ENCODE data around the gene TREX2.

Gene TREX2

DNA sequence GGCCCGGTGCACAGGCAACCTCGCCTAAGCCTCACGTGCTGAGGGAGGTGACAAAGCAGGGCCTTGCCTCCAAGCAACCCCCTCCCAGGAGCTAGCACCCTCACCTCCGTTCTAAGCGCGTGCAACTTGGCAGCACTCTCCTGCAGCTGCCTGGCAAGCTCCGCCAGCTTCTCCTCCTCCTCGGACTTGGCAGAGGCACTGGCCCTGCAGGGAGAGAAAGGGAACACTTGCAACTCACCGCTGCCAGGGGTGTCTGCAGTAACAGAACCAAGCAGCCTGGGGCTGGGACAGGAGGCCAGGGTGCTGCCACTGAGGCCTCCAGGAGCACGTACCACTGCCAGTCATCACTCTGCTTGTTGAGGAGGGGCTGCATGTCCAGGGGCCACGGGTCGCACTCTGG lies 10.3 kb upstream of the TREX2 start:
- DNase-seq (ENCODE audit: low read depth, low spot score) = peak; percentile 17

DNA sequence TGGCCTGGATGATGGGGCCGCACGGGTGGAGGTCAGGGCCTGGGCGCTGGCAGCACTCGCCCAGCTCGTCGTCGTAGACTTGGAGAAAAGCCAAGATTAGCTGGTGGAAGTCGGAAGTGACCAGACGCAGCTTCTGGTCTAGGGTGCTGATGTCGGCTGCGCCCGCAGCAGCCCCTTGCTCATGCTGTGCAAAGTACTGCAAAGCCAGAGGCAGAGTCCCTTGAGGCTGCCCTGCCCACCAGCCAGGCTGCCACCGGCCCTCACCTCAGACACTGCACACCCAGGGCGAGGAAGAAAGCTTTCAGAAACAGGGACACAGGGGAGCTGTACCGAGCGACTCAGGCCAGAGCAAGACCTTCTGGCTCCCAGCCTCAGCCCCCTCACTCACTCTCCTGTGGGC lies 9.7 kb upstream of the TREX2 start:
- DNase-seq (ENCODE audit: low read depth, low spot score) = no peak

DNA sequence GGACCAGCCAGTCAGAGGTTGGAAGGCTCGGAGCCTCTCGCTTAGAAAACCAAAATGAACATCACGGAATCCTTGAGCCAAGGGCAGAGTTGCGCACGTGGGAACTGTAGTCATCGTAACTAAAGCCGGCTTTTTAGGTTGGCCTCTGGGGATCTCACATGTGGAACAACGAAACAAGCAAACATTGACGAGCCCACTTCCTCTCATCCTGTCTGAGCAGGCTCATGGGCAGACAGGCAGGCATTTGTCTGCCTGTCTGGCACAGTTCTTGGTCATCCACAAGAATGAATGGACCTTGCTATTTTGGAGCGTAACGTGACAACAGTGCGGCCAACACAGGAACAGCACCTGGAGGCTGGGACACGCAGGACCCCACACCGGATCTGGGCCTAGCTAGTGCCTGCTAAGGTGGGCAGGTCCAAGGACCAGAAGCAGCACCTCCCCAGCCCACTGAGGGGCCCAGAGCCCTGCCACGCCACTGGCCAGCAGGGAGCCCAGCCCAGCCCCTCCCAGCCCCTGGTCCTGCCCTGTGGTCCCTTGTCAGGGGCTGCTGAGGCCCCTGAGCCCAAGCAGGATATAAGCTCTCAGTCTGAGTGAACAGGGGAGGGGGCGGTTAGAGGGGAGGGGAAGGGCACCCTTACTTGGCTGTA lies 9.2 kb upstream of the TREX2 start:
- DNase-seq (ENCODE audit: low read depth, low spot score) = no peak

DNA sequence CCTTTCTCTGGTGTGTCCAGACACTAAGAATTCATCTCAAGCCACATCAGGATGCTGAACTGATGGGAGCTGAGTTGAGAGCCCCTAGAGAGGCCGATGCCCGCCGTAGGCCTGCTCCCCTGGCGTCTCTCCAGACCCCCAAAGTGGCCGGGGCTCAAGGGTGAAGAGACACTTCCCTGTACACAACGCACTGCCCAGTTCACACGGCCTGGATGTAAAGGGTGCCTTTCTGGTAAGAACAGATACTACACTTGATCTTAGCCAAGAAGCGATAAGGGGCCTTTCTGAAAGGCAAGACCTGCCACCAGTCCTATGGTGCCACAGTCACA lies 5.1 kb upstream of the TREX2 start:
- DNase-seq (ENCODE audit: low read depth, low spot score) = no peak

DNA sequence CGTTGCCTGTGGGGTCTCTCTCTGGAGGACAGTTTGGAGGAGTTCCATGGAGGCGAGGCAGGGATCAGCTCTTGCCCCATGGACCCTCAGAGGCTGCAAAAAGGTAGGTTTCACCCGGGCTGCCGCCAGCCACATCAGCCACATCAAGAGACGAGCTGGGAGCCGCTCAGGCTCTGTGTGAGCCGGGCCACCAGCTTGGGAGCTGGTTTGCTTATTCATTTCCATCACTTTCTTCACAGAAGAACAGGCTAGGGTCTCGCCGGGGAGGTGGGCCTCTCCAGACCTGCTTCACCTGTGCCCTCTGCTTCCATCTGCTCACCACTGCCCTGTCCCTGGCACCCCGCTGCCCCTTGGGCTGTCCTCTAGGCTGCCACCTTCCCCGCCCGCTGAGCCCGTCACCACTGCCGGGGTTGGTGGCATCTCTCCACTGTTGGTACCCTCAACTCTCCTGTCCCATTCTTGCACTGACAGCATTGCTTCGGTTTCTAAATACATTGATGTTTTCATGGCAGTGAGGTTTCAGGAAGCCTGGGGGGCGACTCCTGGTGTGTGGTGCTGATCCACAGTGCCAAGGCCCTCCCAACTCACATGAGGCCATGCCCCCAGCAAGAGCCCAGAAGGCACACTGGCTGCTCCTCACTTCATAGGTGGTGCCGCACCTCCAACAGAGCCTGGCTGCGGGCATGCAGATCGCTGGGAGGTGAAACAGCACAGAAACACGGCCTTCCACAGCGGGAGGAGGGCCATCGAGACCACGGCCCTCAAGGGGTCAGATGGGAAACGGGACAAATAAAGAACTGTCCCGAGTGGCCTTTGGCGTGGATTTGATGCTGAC lies 4.5 kb upstream of the TREX2 start:
- no peak for DNase-seq (ENCODE audit: low read depth, low spot score)

DNA sequence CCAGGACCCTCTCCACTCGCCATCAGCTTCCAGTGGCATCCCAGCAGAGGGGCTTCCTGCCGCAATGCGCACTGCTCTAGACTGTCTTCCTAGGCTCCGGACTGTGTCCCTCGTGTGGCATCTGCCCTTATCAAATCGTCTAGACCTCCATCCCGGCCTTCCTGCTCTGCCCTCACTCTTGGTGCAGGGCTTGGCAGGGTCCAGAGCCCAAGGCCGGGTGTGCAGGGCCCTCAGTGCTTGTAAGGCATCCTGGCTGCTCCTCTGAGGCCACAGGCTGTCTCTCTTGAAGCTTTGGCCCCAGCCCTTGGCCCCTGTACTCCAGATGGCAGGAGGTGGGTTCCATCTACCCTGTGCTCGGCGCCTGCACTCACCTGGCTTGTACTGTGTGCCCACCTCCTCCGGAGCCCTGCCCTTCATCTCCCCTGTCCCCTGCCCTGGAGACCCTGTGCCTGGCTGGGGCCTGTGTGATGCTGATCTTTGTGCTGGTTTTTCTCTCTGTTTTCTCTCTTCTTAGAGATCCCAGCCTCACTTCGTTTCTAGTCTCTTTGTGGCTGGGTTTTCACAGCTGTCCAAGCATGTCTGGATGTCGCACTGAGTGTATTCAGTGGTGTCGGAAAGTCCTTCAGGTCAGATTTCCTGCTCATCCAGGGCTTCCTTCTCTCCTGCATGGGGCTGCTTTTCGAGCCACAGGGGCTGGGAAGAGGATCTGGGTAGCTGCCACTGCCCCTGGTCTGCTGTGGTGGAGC lies 3.7 kb upstream of the TREX2 start:
- no peak for DNase-seq (ENCODE audit: low read depth, low spot score)

DNA sequence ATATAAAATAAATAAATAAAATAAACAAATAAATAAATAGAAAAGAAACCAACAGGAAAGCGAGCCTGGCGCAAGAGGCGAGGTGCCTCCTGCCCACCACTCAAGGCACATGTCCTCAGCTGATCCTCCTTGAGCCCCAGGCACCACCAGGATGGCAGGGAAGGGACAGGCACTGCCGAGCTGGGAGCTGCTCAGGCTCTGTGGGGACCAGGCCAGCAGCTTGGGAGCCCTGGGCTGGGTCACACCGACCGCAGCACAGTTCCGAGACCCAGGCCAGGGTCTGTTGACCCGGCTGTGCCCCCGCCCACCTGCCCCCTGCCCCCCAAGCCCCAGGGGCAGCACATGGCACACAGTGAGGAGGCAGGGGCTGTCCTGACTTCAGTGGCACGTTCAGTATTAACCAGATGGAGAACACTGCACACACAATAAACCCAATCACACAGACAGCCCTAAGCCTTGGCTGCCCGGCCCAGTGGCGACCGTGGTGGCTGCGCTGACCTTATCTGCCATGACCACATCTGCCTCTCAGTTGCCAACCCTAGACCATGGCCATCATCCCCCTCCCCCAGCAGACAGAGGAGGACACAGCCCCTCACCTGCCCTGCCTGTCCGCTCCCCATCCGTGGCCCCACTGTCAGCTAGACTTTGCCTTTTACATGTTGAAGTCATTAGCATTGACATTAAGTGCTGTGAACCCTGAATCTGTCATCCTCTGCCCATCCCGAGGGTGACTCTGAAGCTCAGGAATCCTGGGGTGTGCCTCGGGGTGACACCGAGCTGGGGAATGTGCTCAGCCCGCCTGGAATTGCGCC lies 2.9 kb upstream of the TREX2 start:
- DNase-seq (ENCODE audit: low read depth, low spot score) = no peak

DNA sequence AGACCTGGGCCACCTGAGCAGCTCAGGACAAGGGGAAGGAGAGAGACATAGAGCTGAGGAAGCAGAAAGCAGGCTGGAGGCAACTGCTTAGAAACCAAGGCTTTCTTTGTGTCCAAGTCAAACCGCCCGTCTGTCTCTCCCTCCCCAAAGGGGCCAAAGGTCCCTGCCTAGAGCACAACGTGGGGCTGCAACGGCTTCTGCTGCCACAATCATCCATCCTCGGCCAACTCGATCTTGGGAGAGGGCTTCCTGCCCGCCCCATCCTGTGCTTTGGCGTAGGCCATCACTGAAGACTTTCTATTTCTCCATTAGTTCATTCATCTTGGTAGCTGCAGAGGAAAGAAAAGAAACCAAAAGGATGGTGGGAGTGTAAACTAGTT lies 1.7 kb upstream of the TREX2 start:
- no peak for DNase-seq (ENCODE audit: low read depth, low spot score)

DNA sequence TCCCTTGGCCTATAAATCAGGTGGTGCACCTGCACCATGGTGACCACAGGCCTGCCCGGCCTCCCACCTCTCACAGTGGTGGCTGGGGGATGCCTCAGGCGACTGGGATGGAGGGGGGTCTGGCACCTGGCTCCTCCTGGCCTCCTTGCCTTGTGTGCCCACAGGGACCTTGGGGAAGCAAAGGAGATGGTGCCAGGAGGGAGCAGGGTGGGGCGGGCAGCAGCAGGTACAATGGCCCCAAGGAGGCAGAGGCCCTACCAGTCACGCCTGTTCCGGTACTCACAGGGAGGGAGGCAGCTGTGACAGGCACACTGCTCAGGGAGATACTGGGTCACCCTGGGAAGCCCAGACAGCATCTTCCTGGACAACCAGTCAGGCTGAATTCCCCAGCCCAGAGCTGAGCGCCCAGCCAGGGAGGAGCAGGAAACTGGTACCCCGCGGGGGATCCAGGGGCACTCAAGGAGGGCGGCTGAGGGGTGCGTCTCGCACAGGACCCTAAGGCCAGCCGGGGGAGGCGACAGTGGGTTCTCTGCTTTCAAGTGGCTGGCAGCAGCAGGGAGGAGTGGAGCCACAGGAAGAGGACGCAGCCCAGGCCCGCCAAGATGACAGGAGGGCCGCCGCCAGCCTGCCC lies 1.2 kb upstream of the TREX2 start:
- DNase-seq (ENCODE audit: low read depth, low spot score) = no peak

DNA sequence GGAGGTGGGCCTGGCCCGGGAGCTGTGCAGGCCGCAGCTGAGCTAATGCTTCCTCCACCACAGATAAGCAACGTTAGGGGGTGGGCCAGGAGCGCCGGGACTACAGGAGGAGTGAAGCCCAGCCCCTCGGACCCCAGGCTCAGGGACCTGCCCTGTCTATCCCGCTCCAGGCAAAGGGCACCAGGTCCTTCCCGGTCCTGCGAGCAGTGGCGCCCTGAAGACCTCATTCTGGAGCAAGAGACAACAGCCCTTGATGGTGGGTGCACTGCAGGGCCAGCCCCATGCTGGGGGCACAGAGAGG lies 730 bp upstream of the TREX2 start:
- no peak for DNase-seq (ENCODE audit: low read depth, low spot score)

DNA sequence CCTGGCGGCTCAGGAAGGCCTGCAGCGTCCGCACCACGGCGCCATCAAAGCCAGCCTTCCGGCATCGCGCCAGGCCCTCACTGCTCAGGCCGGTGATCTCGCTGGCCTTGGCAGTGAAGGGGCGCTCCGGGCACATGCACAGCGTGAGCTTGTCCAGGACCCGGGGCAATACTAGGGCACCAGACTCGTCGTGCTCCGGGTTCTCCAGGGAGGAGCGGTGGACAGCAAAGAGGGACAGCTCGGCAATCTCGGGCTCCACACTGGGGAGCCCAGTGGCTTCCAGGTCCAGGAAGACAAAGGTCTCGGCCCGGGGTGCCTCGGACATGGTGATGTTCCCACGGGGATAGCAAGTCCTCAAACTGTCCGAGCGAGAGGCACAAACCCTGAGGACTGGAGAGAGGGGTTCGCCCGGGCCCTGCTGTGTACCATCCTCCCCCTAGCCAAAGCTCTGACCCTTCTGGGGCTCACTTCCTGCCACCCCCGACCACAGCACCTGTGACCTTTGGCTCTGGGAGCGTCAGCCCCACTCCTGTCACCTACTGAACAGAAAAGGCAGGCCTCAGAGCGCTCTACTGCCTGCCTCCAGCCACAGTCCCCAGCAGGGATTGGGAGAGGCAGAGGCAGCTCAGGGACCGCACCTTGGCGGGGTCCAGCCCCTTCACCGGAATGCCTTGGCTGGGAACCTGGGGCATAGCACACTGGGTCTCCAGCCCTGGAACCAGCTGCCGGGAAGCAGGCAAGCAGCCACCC lies 575 bp downstream of the TREX2 start:
- no peak for DNase-seq (ENCODE audit: low read depth, low spot score)

DNA sequence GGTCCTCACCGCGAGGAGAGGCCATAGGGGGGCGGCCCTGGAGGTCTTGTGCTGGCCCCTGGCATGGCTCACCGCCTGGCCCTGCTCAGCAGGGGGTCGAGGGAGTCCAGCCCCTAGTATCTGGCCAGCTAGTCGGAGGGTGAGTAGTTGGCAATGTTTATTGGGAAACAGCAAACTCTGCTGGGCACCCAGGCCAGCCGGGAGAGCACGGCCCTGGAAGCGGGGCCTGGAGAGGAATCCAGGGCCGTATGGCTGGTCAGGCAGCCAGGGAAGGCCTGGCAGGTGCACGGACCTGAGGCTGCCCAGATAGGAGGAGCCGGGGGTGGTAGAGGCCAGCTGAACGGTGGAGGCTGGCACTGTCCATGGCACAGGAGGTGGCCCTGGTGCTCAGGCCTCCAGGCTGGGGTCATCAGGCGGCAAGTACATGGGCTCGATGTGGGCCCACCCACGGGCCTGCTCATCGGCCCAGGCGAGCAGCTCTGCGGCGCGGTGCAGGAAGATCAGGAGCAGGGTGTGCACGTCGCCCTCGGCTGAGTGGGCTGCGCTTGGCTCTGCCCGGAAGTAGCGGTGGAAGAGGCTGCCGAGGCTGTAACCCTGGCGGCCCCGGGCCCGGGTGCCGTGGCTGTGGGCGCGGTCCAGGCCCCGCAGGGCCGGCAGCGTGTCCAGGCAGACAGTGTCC lies 1.4 kb downstream of the TREX2 start:
- DNase-seq (ENCODE audit: low read depth, low spot score) = no peak

DNA sequence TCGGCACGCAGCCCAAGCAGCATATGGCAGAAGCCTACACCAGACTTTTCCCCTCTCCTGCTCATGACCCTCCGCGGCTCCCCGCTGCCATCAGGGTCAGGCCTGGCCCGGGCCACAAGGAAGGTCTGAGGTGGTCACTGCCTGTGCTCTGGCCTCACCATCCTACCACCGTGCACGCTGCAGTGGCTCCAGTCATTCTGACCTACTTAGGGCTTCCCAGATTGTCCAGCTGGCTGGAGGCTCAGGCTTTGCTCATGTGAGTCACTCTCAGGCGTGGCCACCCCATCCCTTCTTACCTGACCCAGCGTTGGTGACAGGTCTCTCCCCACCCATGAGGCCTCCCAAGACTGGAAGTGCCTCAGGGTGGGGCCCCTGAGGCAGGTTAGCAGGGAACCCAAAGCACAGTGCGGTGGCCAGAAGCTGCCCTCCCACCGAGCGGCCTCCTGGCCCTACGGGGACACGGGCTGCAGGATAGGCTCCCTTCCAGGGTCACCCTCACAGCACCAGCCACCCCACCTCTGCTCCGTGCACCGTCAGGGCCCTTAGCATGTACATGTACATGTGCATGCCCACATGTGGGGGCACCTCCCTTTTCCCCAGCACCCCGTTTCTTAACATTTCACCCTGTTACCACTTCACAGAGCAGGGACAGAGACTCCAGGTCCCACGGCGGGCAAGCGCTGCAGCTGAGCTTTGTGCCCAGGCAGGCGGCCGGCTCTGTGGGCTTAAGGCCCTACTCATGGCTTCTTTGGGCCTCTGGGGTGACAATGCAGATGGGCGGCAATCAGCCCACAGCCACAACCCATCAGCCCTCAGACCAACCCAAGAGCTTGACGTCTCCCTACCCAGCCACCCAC lies 2.2 kb downstream of the TREX2 start:
- no peak for DNase-seq (ENCODE audit: low read depth, low spot score)

DNA sequence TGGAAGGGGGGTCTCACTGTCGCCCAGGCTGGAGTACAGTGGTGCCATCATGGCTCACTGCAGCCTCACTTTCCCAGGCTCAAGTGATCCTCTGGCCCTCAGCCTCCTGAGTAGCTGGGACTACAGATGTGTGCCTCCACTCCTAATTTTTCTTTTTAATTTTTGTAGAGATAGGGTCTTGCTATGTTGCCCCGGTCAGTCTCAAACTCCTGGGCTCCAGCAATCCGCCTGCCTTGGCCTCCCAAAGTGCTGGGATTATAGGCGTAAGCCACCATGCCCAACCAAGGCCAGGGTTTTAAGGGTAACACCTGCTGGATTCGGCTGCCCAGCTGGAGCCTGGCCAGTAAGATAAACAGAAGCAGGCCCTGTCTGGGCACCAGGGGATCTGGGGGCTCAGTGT lies 3.4 kb downstream of the TREX2 start:
- no peak for DNase-seq (ENCODE audit: low read depth, low spot score)

DNA sequence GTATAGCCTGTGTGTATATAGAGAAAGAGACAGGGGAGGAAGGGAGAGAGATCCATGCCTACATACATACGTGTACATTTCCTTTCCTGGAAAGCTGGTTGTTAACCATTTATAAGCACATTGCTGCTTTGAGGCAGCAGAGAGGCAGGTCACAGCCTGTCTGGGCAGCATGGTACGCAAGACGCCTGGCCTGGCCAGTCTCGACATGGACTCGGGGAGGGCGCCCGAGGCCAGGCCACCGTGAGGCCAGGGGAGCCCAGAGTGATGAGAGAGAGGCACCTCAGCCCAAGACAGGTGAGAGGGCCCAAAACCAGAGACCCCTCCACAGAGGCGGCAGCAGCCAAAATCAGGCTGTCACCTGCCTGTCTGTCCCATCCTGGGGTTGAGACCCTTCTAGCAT lies 3.9 kb downstream of the TREX2 start:
- no peak for DNase-seq (ENCODE audit: low read depth, low spot score)

DNA sequence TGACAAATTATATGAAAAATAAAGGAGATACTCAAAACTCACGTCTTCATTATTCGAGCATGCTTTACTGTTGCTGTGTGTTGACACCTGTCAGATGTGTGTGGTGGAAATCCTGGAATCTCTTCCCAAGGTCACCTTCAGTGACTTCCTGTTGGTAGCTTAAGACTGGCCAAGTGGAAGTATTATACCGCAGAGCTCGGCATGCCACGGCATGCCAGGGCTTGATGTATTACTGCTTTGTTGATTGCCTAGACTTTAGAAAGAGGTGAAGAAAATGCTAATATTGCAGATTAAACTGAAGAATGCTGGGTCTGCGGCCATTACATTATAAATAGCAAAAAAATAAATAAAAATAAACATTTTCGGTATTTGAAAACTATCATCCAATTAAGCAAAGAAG lies 4.6 kb downstream of the TREX2 start:
- DNase-seq (ENCODE audit: low read depth, low spot score) = no peak

DNA sequence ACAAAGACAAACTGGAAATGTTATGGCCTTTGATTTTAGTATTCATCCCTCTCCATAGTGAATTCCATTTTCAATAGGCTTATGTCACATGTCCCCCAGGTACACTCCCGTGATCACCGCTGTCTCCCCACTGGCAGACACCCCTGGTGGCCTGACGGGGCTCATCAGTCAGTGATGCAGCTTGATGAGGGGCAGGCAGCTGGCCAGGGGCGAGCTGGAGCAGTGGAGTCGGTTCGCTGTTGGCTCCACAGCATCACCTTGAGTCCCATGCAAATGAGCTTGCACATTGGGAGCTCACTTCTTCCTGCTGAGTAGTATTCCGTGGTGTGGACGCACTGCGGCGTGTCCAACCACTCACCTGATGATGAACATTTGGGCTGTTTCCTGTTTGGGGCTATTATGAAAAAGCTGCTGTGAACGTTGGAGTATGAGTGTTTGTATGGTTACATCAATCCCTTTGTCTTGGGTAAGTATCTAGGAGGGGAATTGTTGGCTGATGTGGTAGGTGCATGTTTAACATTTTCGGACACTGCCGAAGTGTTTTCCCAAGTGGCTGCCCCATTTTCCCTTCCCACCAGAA lies 5.2 kb downstream of the TREX2 start:
- no peak for DNase-seq (ENCODE audit: low read depth, low spot score)

DNA sequence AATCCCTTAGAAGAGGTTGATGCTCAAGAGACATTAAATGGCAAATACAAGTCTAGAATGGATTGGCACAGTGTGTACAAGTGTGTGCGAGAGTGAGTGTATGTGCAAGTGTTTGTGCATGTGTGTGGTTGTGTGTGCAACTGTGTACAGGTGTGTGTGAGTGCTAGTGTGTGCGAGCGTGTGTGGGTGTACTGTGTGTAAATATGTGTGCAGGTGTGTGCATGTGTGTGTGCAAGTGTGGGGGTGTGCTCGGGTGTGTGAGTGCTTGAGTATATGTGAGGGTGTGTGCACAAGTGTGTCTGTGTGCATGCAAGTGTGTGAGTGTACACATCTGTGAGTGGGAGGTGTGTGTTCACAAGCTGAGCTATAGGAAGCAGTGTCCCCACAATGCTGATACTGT lies 5.9 kb downstream of the TREX2 start:
- DNase-seq (ENCODE audit: low read depth, low spot score) = no peak

DNA sequence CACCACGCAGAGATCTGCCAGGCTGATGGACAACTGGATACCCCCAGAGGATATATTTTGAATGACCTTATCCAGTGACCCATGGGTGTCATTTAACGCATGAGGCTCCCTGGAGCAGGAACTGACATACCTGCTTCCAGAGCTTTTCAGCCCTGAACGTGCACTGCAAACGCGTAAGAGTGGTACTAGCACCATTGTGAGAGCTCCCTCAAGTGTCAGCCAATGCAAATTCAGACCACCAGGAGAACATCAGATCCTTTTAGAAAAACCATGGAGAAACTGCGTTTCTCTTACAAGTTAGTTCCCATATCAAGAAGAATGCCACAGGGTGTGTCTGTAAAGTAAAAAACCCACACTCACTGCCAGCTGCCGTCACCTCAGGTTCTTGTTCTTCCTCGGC lies 7.3 kb downstream of the TREX2 start:
- DNase-seq (ENCODE audit: low read depth, low spot score) = peak; percentile 28
